Fibroblast of lung (primary cell): ENCODE data around the gene LRRC9. TPM values are rescaled to one million over a fixed set of nuclear protein-coding genes. Genes with fewer than 3 reads are reported as not detected.

ENCODE experiments used
- DNase-seq, 2 donors: peaks; one replicate each; pipeline versions ENCODE4 v3.0.0 to v3.0.0-alpha.2; 2010; ENCODE audit warnings: low read depth in 2 of 2
- H2AFZ ChIP-seq: 2 replicates; pipeline ENCODE4 v1.5.1; 2012; ENCODE audit warnings: low read length, control low read depth, inconsistent platforms
- H3K27ac ChIP-seq: 2 replicates; pipeline ENCODE4 v1.5.1; 2011; ENCODE audit warnings: low read length, control low read depth; ENCODE audit not compliant: insufficient read depth
- H3K27me3 ChIP-seq: 2 replicates; pipeline ENCODE4 v1.5.1; 2011; ENCODE audit warnings: mild to moderate bottlenecking, low read length; ENCODE audit not compliant: control insufficient read depth, insufficient read depth
- H3K36me3 ChIP-seq: 2 replicates; pipeline ENCODE4 v1.5.1; 2011; ENCODE audit warnings: low read length; ENCODE audit not compliant: control insufficient read depth, insufficient read depth
- H3K4me1 ChIP-seq: 2 replicates; pipeline ENCODE4 v1.5.1; 2011; ENCODE audit warnings: low read length; ENCODE audit not compliant: control insufficient read depth, insufficient read depth; ENCODE audit errors: extremely low read depth
- H3K4me2 ChIP-seq: 2 replicates; pipeline ENCODE4 v1.5.1; 2011; ENCODE audit warnings: low read length, control low read depth; ENCODE audit not compliant: insufficient read depth; ENCODE audit errors: extremely low read depth
- H3K4me3 ChIP-seq, 4 experiments: fragments of 200-600 bp in 1 of 4; sonication (generic) in 1 of 4; replicated peaks in 1 of 4; 2 replicates each; pipeline ENCODE4 v1.5.1; 2011 to 2016; ENCODE audit warnings: low read length in 4 of 4, low read depth in 3 of 4, mild to moderate bottlenecking in 3 of 4, control low read depth in 2 of 4, inconsistent platforms in 1 of 4, mixed read lengths in 1 of 4; ENCODE audit not compliant: insufficient read depth in 1 of 4; ENCODE audit errors: control extremely low read depth in 1 of 4
- H3K79me2 ChIP-seq: 2 replicates; pipeline ENCODE4 v1.5.1; 2012; ENCODE audit warnings: mild to moderate bottlenecking, low read length, inconsistent platforms; ENCODE audit not compliant: control insufficient read depth, insufficient read depth
- H3K9ac ChIP-seq: 2 replicates; pipeline ENCODE4 v1.5.1; 2011; ENCODE audit warnings: mild to moderate bottlenecking, low read length, control low read depth; ENCODE audit not compliant: insufficient read depth
- H3K9me3 ChIP-seq: 2 replicates; pipeline ENCODE4 v1.5.1; 2012; ENCODE audit warnings: low read depth, low read length; ENCODE audit not compliant: control insufficient read depth, insufficient read depth
- H4K20me1 ChIP-seq: 2 replicates; pipeline ENCODE4 v1.5.1; 2011; ENCODE audit warnings: low read length; ENCODE audit not compliant: control insufficient read depth, insufficient read depth; ENCODE audit errors: extremely low read depth
- CTCF ChIP-seq, 2 donors: IDR thresholded peaks in 1 of 2; conservative IDR thresholded peaks in 1 of 2; 1 replicate in 1 of 2; 2 replicates in 1 of 2; pipeline ENCODE4 v1.5.1; 2011 to 2012; ENCODE audit warnings: low read length in 2 of 2, control low read depth in 1 of 2, inconsistent platforms in 1 of 2, low read depth in 1 of 2, mild to moderate bottlenecking in 1 of 2
- EZH2 ChIP-seq: IDR thresholded peaks from 2 replicates; pipeline ENCODE4 v1.5.1; 2012; ENCODE audit warnings: low read length, control low read depth, mild to moderate bottlenecking; ENCODE audit errors: missing control alignments
- polyA plus RNA-seq, 2 donors: library from polyadenylated mRNA; depleted of rRNA in 1 of 2; stranded (reverse) in 1 of 2; unstranded in 1 of 2; fragments of >200 nt; gene quantifications; 2 replicates each; pipeline ENCODE4 v1.2.1, GENCODE V29; 2011 to 2012; ENCODE audit warnings: missing spikeins in 1 of 2
- total RNA-seq: library from RNA; depleted of rRNA; stranded (reverse); fragments of >200 nt; gene quantifications from 2 replicates; pipeline ENCODE4 v1.2.1, GENCODE V29; 2014

The LRRC9 gene
- total and polyA plus RNA-seq, 2 donors (not counting 1 experiment from before 2014, with no cell fraction given), result not detected

GRCh38 chr14:60090864-60091519, 171.0 kb downstream of the LRRC9 start:
- peak; percentile 80 to 89 for DNase-seq
- no peak for TF ChIP-seq EZH2
- no peak for TF ChIP-seq CTCF (conservative IDR thresholded peaks at IDR 0.05 in 1 of 2, IDR thresholded peaks at IDR 0.05 in 1 of 2; ENCODE audit: low read depth in 1 of 2, low read length in 2 of 2)

GRCh38 chr14:60091550-60092525, 171.9 kb downstream of the LRRC9 start, which contains the start of gene PCNX4:
TSS of gene PCNX4 (plus strand) at chr14:60091923. CDS start at chr14:60107639, 15,716 bp downstream.
- H2AFZ ChIP-seq, result peak within 1 kb of the TSS; percentile 67
- H3K4me3 ChIP-seq, result peak within 1 kb of the TSS; percentile 54 to 81 (median 74)
- no peaks in the 10 kb centered on the region for H3K36me3 ChIP-seq
- DNase-seq, result peak; percentile 99
- H3K9me3 ChIP-seq, result no peaks in the 10 kb centered on the region
- H3K27ac ChIP-seq, result peak within 1 kb of the TSS; percentile 94
- peaks cover 47% of the 10 kb centered on the region for H3K79me2 ChIP-seq
- peaks cover 12% of the 10 kb centered on the region for H3K4me1 ChIP-seq
- H3K27me3 ChIP-seq, result no peaks in the 10 kb centered on the region
- peak within 1 kb of the TSS; percentile 91 for H3K9ac ChIP-seq
- TF ChIP-seq CTCF (conservative IDR thresholded peaks at IDR 0.05 in 1 of 2, IDR thresholded peaks at IDR 0.05 in 1 of 2; ENCODE audit: low read depth in 1 of 2, low read length in 2 of 2), result no peak
- no peak for TF ChIP-seq EZH2
- no peaks in the 10 kb centered on the region for H4K20me1 ChIP-seq
- peak within 1 kb of the TSS; percentile 81 for H3K4me2 ChIP-seq

More at GRCh38 chr14:60090864-60091519, 171.0 kb downstream of the LRRC9 start:
- Histone ChIP-seq H3K9me3 (no peaks in the 10 kb centered on the region), H3K27me3 (no peaks in the 10 kb centered on the region), H4K20me1 (no peaks in the 10 kb centered on the region), H2AFZ (peak overlapping the region; percentile 67), H3K27ac (peak overlapping the region; percentile 94), H3K79me2 (peaks cover 39% of the 10 kb centered on the region), H3K4me3 (peak overlapping the region; percentile 54 to 81 (median 74)), H3K36me3 (no peaks in the 10 kb centered on the region), H3K4me1 (peaks cover 7% of the 10 kb centered on the region), H3K4me2 (peak overlapping the region; percentile 81), H3K9ac (peak overlapping the region; percentile 91)

GRCh38 chr14:60092526-60092920, 172.6 kb downstream of the LRRC9 start:
- peak overlapping the region; percentile 28 for H3K4me2 ChIP-seq
- no peaks in the 10 kb centered on the region for H4K20me1 ChIP-seq
- peaks cover 12% of the 10 kb centered on the region for H3K4me1 ChIP-seq
- peak overlapping the region; percentile 54 to 81 (median 74) for H3K4me3 ChIP-seq
- TF ChIP-seq CTCF (conservative IDR thresholded peaks at IDR 0.05 in 1 of 2, IDR thresholded peaks at IDR 0.05 in 1 of 2; ENCODE audit: low read depth in 1 of 2, low read length in 2 of 2) (no peak), EZH2 (no peak)
- DNase-seq, result peak; percentile 57
- H2AFZ ChIP-seq, result no peak overlapping the region
- H3K9me3 ChIP-seq, result no peaks in the 10 kb centered on the region
- no peaks in the 10 kb centered on the region for H3K36me3 ChIP-seq
- peak overlapping the region; percentile 94 for H3K27ac ChIP-seq
- peak overlapping the region; percentile 91 for H3K9ac ChIP-seq
- H3K79me2 ChIP-seq, result peaks cover 54% of the 10 kb centered on the region
- H3K27me3 ChIP-seq, result no peaks in the 10 kb centered on the region
